B cell (primary cell): ENCODE data around the gene NYAP1. TPM values are rescaled to one million over a fixed set of nuclear protein-coding genes. Genes with fewer than 3 reads are reported as not detected.

ENCODE experiments used
- ATAC-seq: fragments of 200-7000 bp; cut with Tn5 transposase; one replicate; pipeline ENCODE4 v1.10.0; 2021; ENCODE audit warnings: low read depth, mild to moderate bottlenecking, moderate number of reproducible peaks, moderate library complexity
- CTCF ChIA-PET: fragments of 350-600 bp; sonication (Branson Sonifier 250); formaldehyde crosslinking; loops from one replicate; lab custom pipeline; 2021; ENCODE audit warnings: antibody characterized with exemption, inconsistent platforms; lab: Charles Lee
- POLR2A ChIA-PET: fragments of 350-600 bp; sonication (Branson Sonifier 250); formaldehyde crosslinking; loops from one replicate; lab custom pipeline; 2021; ENCODE audit warnings: antibody characterized with exemption; lab: Charles Lee
- DNase-seq: peaks from one replicate; pipeline ENCODE4 v3.0.0; 2013
- H2AFZ ChIP-seq: 2 replicates; pipeline ENCODE4 v1.6.1; 2012; ENCODE audit warnings: mild to moderate bottlenecking, low read depth, low read length; ENCODE audit not compliant: insufficient read depth, poor library complexity, severe bottlenecking
- H3K27ac ChIP-seq, 2 donors: 1 replicate in 1 of 2; 2 replicates in 1 of 2; pipeline ENCODE4 v1.5.1; 2012 to 2013; ENCODE audit warnings: low read length in 2 of 2, mild to moderate bottlenecking in 2 of 2, moderate library complexity in 1 of 2
- H3K27me3 ChIP-seq, 4 experiments: fragments of 200-600 bp in 1 of 4; sonication (generic) in 1 of 4; replicated peaks in 1 of 4; 1 replicate in 2 of 4; 2 replicates in 2 of 4; pipeline versions ENCODE4 v1.6.1 to v1.7.0; 2013 to 2016; ENCODE audit warnings: low read length in 3 of 4, mild to moderate bottlenecking in 2 of 4, mixed read lengths in 1 of 4, moderate library complexity in 1 of 4; ENCODE audit not compliant: insufficient read depth in 4 of 4, control insufficient read depth in 3 of 4; ENCODE audit errors: control extremely low read depth in 1 of 4
- H3K36me3 ChIP-seq, 2 experiments: replicated peaks in 1 of 2; 1 replicate in 1 of 2; 2 replicates in 1 of 2; pipeline versions ENCODE4 v1.6.1 to v1.7.1; 2013; ENCODE audit warnings: low read length in 1 of 2; ENCODE audit not compliant: insufficient read depth in 2 of 2, control insufficient read depth in 1 of 2; ENCODE audit errors: control extremely low read depth in 1 of 2, extremely low read depth in 1 of 2
- H3K4me1 ChIP-seq, 2 donors: fragments of 200-600 bp in 1 of 2; sonication (generic) in 1 of 2; 1 replicate in 1 of 2; 2 replicates in 1 of 2; pipeline versions ENCODE4 v1.5.1 to v1.6.1; 2013 to 2017; ENCODE audit warnings: low read length in 2 of 2; ENCODE audit not compliant: control insufficient read depth in 2 of 2, insufficient read depth in 2 of 2
- H3K4me2 ChIP-seq: replicated peaks from 2 replicates; pipeline ENCODE3; 2012; ENCODE audit warnings: mild to moderate bottlenecking, low read depth, low read length; ENCODE audit not compliant: poor library complexity, severe bottlenecking
- H3K4me3 ChIP-seq, 5 experiments: fragments of 200-600 bp in 1 of 5; sonication (generic) in 1 of 5; 1 replicate in 3 of 5; 2 replicates in 2 of 5; pipeline versions ENCODE4 v1.5.1 to v1.7.0; 2011 to 2016; ENCODE audit warnings: low read length in 4 of 5, mild to moderate bottlenecking in 4 of 5, low read depth in 2 of 5, control low read depth in 1 of 5, moderate library complexity in 1 of 5; ENCODE audit not compliant: insufficient read depth in 1 of 5; ENCODE audit errors: control extremely low read depth in 1 of 5, extremely low read depth in 1 of 5
- H3K79me2 ChIP-seq: fragments of 200-600 bp; sonication (generic); one replicate; pipeline ENCODE4 v1.6.0; 2016; ENCODE audit warnings: low read length; ENCODE audit not compliant: control insufficient read depth, insufficient read depth
- H3K9ac ChIP-seq: fragments of 200-600 bp; sonication (generic); 2 replicates; pipeline ENCODE4 v1.6.1; 2017; ENCODE audit warnings: mild to moderate bottlenecking, low read length, moderate library complexity
- H3K9me3 ChIP-seq, 3 donors: one replicate each; pipeline versions ENCODE4 v1.6.1 to v1.7.1; 2013; ENCODE audit warnings: low read length in 2 of 3; ENCODE audit not compliant: control insufficient read depth in 2 of 3, insufficient read depth in 1 of 3; ENCODE audit errors: control extremely low read depth in 1 of 3
- H4K20me1 ChIP-seq: 2 replicates; pipeline ENCODE4 v1.6.0; 2012; ENCODE audit warnings: mild to moderate bottlenecking, low read length; ENCODE audit not compliant: insufficient read depth, control insufficient read depth, poor library complexity, severe bottlenecking
- H3K27ac Mint-ChIP-seq: one replicate; pipeline ENCODE4 v1.8.0; 2021; ENCODE audit warnings: mixed read lengths
- H3K27me3 Mint-ChIP-seq: one replicate; pipeline ENCODE4 v1.8.0; 2021; ENCODE audit warnings: mixed read lengths
- H3K4me1 Mint-ChIP-seq: one replicate; pipeline ENCODE4 v1.8.0; 2021; ENCODE audit warnings: mixed read lengths
- H3K4me3 Mint-ChIP-seq: one replicate; pipeline ENCODE4 v1.8.0; 2021; ENCODE audit warnings: mixed read lengths
- H3K9me3 Mint-ChIP-seq: one replicate; pipeline ENCODE4 v1.8.0; 2022; ENCODE audit warnings: mixed read lengths; ENCODE audit not compliant: insufficient read depth
- CTCF ChIP-seq: fragments of 200-600 bp; IDR thresholded peaks from one replicate; pipeline ENCODE4 v1.8.0; 2022; ENCODE audit warnings: antibody characterized with exemption, mild to moderate bottlenecking
- EZH2 ChIP-seq: IDR thresholded peaks from 2 replicates; pipeline ENCODE4 v1.6.1; 2012; ENCODE audit warnings: borderline replicate concordance, low read depth, mild to moderate bottlenecking, moderate library complexity, low read length; ENCODE audit not compliant: insufficient read depth, poor library complexity, severe bottlenecking
- WGBS: methylation state at CpG from one replicate; pipeline ENCODE4 v1.1.5; 2013; ENCODE audit warnings: missing lambda C conversion rate; ENCODE audit not compliant: insufficient coverage; 5-methylcytosine and 5-hydroxymethylcytosine counted together
- intact Hi-C: fragments of 100-400 bp; cut with micrococcal nuclease; formaldehyde crosslinking; loops from one replicate; pipeline ENCODE4 v1.10.0; 2022
- polyA plus RNA-seq: library from polyadenylated mRNA; depleted of rRNA; stranded (reverse); fragments of >200 nt; gene quantifications from 2 replicates; pipeline ENCODE4 v1.2.3, GENCODE V29; 2012
- total RNA-seq, 2 donors: library from RNA; stranded (reverse); fragments of 120-200 nt in 1 of 2; gene quantifications; 1 replicate in 1 of 2; 2 replicates in 1 of 2; pipeline versions ENCODE4 v1.2.3 to v1.2.4, GENCODE V29; 2013 to 2022

The NYAP1 gene
- total and polyA plus RNA-seq, 2 donors (not counting 1 experiment from before 2014, with no cell fraction given), result 0.06 TPM; not detected in 1

DNA sequence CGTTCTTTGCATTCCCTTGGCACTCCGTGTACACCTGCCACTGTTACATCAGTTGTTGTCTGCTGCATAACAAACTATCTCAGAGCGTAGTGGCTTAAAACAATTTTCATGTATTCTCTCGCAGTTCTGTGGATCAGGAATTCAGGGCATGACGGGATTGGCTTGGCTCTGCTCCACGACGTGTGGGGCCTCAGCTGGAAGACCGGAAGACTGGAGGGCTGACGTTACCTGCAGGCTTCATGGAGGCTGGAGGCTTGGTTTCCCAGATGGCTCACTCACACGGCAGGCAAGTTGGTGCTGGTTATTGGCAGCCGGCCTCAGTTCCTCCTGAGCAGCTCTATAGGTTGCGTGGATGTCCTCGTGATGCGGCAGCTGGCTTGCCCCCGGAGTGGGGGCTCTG is 25.5 kb downstream of the NYAP1 start:
- ChIA-PET POLR2A (no interaction called here), CTCF (no interaction called here)
- H3K27ac ChIP-seq, result no peak overlapping the region
- H3K4me2 ChIP-seq, result no peak overlapping the region
- no peak overlapping the region for H2AFZ ChIP-seq
- intact Hi-C loops, result no loop called here
- H3K27ac Mint-ChIP-seq, result no peak overlapping the region
- DNase-seq, result no peak
- no peak for ATAC-seq
- no peaks in the 10 kb centered on the region for H3K9me3 Mint-ChIP-seq
- no peaks in the 10 kb centered on the region for H3K4me1 Mint-ChIP-seq
- peaks cover 0 to 3% (median 0%) of the 10 kb centered on the region in 3 donors for H3K9me3 ChIP-seq
- TF ChIP-seq CTCF, result no peak
- peaks cover 0 to 4% (median 0%) of the 10 kb centered on the region in 4 experiments for H3K27me3 ChIP-seq
- H3K4me3 Mint-ChIP-seq, result no peak overlapping the region
- H3K79me2 ChIP-seq, result no peaks in the 10 kb centered on the region
- no peaks in the 10 kb centered on the region for H4K20me1 ChIP-seq
- no peaks in the 10 kb centered on the region for H3K4me1 ChIP-seq
- no peak overlapping the region for H3K9ac ChIP-seq
- H3K36me3 ChIP-seq, result no peaks in the 10 kb centered on the region
- H3K27me3 Mint-ChIP-seq, result peaks cover 18% of the 10 kb centered on the region
- WGBS, result 98% methylated on average over 9 of the region's 15 CpGs
- no peak overlapping the region for H3K4me3 ChIP-seq

GRCh38 chr7:100510437-100511239 is 26.9 kb downstream of the NYAP1 start:
- Histone ChIP-seq H3K4me1 (peaks cover 0 to 2% of the 10 kb centered on the region in 2 donors), H3K36me3 (no peaks in the 10 kb centered on the region), H3K79me2 (no peaks in the 10 kb centered on the region), H3K27me3 (peaks cover 0 to 4% (median 0%) of the 10 kb centered on the region in 4 experiments), H3K9me3 (peaks cover 0 to 3% (median 0%) of the 10 kb centered on the region in 3 donors), H3K4me3 (no peak overlapping the region), H3K4me2 (no peak overlapping the region), H2AFZ (no peak overlapping the region), H3K27ac (no peak overlapping the region), H4K20me1 (no peaks in the 10 kb centered on the region), H3K9ac (no peak overlapping the region)
- intact Hi-C loops, result no loop called here
- no peak for TF ChIP-seq CTCF
- no peak for TF ChIP-seq EZH2
- POLR2A ChIA-PET, result no interaction called here
- WGBS, result 93% methylated on average over 7 of the region's 9 CpGs
- no peak overlapping the region for H3K4me3 Mint-ChIP-seq
- CTCF ChIA-PET, result interaction anchor here (0.7 kb wide), 1 partner anchor 31 kb away, joined by 3 read pairs; no protein-coding TSS in a partner anchor
- no peaks in the 10 kb centered on the region for H3K9me3 Mint-ChIP-seq
- DNase-seq (no peak), ATAC-seq (no peak)
- no peak overlapping the region for H3K27ac Mint-ChIP-seq
- no peaks in the 10 kb centered on the region for H3K4me1 Mint-ChIP-seq
- H3K27me3 Mint-ChIP-seq, result peaks cover 18% of the 10 kb centered on the region
